DND-41 (cell line): ENCODE measurements around the gene RAB3C.

Source experiments
- CTCF ChIP-seq: IDR thresholded peaks from 2 replicates; pipeline ENCODE4 v1.5.1; 2012; ENCODE audit warnings: borderline replicate concordance, low read length, moderate library complexity, mild to moderate bottlenecking; ENCODE audit not compliant: poor library complexity, severe bottlenecking; ENCODE audit errors: extremely low read depth
- EZH2 ChIP-seq: IDR thresholded peaks from 3 replicates; pipeline ENCODE4 v1.6.1; 2012; ENCODE audit warnings: borderline replicate concordance, low read depth, mild to moderate bottlenecking, moderate library complexity, low read length, inconsistent platforms; ENCODE audit not compliant: severe bottlenecking

GRCh38 chr5:58898538-58898937 is 315.7 kb downstream of the RAB3C start:
- no peak for TF ChIP-seq CTCF
- TF ChIP-seq EZH2: no peak
